HG03066 (cell line): ENCODE data around the gene BIRC7.

Experiments used
- ATAC-seq: cut with Tn5 transposase; IDR thresholded peaks from one replicate; pipeline ENCODE4 v1.9.1; 2021; ENCODE audit warnings: low read depth; ENCODE audit not compliant: unreplicated experiment

The BIRC7 gene

DNA sequence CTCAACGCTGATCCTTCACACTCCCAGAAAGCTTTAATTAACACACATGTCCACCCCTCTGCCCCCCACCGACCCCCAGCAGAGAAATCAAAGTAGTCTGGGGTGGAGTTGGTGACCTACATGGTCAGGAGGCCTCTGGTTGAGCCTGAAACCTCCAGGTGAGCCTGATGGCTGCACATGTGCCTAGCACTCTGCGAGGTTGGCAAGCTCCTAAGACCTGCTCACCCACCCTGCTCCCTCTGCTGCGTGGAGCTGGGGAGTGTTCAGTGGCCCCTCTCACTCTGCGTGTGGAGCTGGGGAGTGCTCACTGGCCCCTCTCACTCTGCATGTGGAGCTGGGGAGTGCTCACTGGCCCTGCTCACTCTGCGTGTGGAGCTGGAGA lies 11.9 kb upstream of the BIRC7 start:
- ATAC-seq, result no peak

DNA sequence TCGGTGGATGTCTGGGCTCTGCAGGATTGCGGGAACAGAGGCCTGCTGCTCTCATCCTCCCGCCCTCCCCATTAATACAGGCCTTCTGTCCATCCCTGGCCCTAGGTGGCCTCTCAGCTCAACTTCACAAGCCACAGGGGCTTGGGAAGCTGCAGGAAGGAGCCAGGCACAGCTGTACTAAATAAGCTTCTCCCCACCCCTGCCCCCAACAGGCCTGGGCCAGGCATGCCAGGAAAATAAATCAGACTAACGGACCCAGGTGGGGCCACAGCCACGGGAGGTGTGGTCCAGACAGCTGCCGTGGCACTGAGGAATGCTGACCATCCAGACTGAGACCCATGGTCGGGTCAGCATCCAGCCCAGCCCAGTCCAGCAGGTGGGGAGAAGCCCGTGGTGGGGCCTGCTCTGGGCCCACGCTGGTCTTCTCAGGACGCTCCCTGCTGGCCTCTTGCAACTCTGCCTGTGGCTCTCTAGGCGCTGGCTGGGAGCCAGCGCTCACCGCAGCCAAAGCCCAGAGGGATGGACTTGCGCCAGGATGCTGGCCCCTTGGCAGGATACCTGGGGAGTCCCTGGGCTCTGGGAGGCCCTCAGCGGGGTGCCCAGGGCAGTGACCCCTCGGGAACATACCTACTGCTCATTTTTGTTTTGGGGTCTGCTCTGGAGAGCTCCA lies 11.2 kb upstream of the BIRC7 start:
- no peak for ATAC-seq

GRCh38 chr20:63225082-63225454 lies 10.6 kb upstream of the BIRC7 start:
- ATAC-seq, result no peak

DNA sequence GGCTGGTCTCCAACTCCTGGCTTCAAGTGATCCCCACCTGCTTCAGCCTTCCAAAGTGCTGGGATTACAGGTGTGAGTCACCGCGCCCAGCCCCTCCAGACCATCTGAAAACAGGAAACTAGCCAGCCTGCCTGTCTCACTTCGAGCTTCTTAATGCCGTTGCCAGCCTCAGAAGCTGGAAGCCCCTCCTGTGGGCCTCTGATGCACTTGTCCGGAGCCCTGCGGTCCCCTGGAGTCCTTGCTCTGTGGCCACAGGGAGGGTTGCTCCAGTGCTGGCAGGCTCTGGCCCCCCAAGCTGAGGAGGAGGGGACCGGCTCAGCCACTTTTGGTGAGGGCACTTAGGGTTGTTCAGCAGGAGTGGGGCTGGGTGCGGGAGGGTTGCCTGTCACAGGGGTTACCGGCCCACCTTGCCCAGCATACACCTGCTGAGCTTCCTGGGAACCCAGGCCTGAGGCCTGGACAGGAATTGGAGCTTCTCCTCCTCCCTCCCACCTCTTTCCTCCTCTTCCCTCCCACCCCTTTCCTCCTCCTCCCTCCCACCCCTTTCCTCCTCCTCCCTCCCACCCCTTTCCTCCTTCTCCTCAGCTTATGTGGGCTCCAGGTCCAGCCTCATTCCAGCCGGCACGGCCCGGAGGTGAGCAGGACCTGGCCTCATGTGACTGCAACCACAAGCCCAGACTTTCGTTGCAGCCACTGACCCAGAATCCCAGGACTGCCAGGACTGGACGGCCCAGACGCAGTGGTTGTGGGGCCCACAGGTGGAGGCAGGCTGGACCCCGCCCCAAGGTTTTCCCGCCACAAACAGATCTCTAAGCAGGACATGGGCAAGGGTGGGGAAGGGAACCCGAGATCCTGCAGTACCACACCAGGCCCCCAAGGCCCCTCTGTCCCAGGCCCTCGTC lies 9.4 kb upstream of the BIRC7 start:
- no peak for ATAC-seq

DNA sequence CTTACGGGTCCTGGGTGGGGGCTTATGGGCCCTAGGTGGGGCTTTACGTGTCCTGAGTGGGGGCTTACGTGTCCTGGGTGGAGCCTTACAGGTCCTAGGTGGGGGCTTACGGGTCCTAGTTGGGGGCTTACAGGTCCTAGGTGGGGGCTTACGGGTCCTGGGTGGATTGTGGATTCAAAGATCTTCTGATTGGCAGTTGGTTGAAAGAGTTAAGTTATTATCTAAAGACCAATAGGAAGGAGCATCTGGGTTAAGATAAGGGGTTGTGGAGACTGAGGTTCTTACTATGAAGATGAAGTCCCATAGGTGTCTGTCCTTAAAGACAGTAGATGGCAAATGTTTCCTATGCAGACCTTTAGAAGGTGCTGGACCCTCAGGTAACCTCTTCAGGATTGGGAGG lies 8.4 kb upstream of the BIRC7 start:
- no peak for ATAC-seq

GRCh38 chr20:63228806-63229205 lies 6.9 kb upstream of the BIRC7 start:
- ATAC-seq, result no peak

- no peak for ATAC-seq
Observed at GRCh38 chr20:63230800-63231268, 4.9 kb upstream of the BIRC7 start.

DNA sequence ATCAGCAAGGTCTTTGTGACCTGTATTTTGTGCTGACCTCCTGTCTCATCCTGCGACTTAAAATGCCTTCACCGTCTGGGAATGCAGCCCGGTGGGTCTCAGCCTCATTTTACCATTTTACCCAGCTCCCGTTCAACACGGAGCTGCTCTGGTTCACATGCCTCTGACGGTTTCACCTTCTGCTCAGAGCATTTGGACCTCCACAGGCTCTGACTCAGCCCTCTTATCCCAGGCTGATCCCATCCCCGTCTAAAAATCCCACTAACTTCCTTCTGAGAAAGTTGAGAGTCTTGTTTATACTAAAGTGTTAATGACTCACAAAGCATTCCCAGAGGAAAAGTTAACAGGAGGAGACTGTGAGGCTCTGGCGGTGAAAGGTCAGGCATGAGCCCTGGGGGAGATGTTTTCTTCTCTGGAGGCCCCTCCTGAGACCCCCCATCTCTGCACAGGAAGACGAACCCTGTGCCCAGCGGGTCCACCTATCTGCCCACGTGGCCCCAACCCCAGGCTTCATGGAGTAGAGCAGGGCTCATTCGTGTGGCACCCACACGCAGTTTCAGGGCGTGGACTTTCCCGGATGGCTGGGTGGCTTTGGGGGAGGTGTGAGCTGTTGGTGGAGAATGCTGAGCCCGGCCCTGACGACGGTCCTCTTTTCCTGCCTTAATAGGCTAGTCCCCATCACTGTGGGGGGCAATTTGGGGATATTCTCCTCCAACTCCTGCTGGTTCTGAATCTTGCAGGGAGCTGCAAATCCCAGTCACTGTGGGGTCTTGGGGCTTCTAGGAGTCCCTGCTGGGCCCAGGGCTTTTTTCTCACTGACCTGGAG lies 3.3 kb upstream of the BIRC7 start:
- no peak for ATAC-seq

GRCh38 chr20:63233061-63233344 lies 2.7 kb upstream of the BIRC7 start:
- no peak for ATAC-seq

DNA sequence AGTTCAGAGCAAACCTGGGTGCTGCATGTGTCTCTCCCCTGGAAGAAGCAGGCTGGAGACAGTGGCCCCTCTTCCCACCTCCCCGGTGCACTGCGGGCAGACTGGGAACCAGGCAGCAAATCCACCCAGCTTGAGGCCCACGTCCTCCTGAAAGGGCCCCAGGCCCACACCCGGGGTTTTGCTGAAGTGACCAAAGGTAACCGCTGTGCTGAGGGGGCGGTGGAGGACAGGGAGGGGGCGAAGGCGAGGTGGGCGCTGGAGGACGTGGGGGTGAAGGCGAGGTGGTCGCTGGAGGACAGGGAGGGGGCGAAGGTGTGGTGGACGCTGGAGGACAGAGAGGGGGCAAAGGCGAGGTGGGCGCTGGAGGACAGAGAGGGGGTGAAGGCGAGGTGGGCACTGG lies 1.8 kb upstream of the BIRC7 start:
- ATAC-seq, result no peak

DNA sequence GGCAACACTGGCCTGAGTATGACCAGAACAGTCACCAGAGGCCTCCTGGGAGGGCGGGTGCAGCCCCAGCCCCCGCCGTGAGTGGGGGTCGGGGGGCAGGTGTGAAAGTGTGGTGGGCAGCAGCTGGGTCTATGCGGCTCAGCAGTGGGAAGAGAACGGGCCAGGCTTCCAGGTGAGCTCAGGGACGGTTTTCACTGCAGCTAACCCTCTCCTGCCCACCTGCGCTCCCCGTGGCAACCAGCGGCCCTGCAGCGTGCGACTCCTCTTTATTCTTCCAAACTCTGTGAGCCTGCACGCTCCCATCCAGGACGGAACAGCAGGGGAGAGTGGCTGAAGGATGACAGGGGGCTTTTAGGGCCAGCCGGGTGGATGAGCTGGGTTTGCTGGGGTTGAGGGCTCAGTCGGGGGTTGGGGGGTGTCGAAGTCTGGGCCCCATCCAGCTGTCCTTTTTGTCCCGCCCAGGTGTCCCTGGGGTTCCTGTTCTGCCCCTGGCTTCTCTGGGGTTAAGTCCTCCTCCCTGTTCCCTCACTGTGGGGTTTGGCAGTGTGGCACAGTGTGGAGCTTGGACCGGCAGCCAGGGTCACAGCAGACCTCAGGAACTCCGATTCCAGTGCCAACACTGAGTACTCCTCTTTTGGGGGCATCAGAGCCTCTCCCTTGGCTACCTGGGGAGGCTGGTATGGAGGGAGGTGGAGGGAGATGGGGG lies 859 bp upstream of the BIRC7 start:
- ATAC-seq, result no peak

DNA sequence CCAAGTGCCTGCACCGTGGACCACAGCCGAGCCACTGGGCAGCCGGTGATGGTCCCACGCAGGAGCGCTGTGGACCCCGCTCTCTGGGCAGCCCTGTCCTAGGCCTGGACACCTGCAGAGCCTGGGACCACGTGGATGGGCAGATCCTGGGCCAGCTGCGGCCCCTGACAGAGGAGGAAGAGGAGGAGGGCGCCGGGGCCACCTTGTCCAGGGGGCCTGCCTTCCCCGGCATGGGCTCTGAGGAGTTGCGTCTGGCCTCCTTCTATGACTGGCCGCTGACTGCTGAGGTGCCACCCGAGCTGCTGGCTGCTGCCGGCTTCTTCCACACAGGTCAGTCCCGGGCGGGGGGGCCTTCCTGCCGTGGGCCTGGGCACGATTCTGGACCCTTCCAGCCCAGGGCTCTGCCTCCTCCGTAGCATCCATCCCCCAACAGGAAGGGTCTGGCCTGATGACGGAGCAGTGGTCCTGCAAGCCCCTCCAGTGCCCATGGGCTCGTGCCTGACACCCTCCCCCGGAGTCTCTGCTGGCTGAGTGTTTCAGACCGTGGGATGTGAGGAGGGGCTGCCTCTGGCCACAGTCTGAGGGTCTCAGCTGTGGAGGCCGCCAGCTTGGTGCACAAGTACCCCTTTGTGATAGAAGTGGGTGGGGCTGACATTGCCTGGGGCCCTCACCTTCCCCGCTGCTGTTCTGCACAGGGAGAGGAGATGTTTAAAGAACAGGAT lies 572 bp downstream of the BIRC7 start:
- no peak for ATAC-seq

- ATAC-seq, result no peak
Observed at GRCh38 chr20:63238031-63238430, 2.3 kb downstream of the BIRC7 start.

GRCh38 chr20:63238514-63239125 lies 2.9 kb downstream of the BIRC7 start:
- no peak for ATAC-seq

GRCh38 chr20:63239431-63239830 lies 3.7 kb downstream of the BIRC7 start:
- ATAC-seq, result no peak

DNA sequence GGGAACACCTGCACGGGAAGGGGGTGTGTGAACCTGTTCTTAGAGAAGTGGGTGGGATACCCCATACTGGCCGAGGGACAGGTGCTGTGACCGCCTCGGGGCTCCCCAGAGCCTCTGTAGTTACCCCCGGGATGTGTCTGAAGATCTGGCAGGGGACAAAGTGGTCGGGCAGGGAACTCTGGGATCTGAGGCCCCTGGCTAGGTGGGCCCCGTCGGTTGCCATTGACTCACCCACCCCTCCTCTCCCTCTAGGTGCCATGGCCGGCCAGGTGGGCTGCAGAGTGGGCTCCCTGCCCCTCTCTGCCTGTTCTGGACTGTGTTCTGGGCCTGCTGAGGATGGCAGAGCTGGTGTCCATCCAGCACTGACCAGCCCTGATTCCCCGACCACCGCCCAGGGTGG lies 4.3 kb downstream of the BIRC7 start:
- no peak for ATAC-seq

- ATAC-seq, result no peak
Observed at GRCh38 chr20:63241272-63241671, 5.6 kb downstream of the BIRC7 start.

- no peak for ATAC-seq
Observed at GRCh38 chr20:63242736-63243135, 7.0 kb downstream of the BIRC7 start.

- no peak for ATAC-seq
Observed at GRCh38 chr20:63243604-63244247, 8.0 kb downstream of the BIRC7 start.
